SK-N-SH treated with all-trans-retinoic acid at 6 μM for 48 hours (cell line): ENCODE data around the gene PLXNB1.

Experiments used
- ATAC-seq: fragments of 200-7000 bp; cut with Tn5 transposase; 3 replicates; pipeline ENCODE4 v1.9.1; 2020; ENCODE audit warnings: mild to moderate bottlenecking, moderate library complexity
- ARNTL ChIP-seq: fragments of 450-650 bp; formaldehyde crosslinking; IDR thresholded peaks from 2 replicates; pipeline ENCODE4 v1.5.0; 2020; ENCODE audit warnings: low read depth, mild to moderate bottlenecking, moderate library complexity, borderline replicate concordance
- BACH2 ChIP-seq: fragments of 250-450 bp; sonication (Bioruptor Pico); IDR thresholded peaks from 2 replicates; pipeline ENCODE4 v1.9.0; 2021; ENCODE audit warnings: mild to moderate bottlenecking, borderline replicate concordance
- CSDC2 ChIP-seq: fragments of 250-450 bp; sonication (Bioruptor Pico); IDR thresholded peaks from 2 replicates; pipeline ENCODE4 v1.5.0; 2020; ENCODE audit warnings: mild to moderate bottlenecking, moderate library complexity
- ESRRG ChIP-seq: fragments of 250-450 bp; sonication (Bioruptor Pico); IDR thresholded peaks from 2 replicates; pipeline ENCODE4 v1.6.1; 2021; ENCODE audit warnings: mild to moderate bottlenecking
- GLIS3 ChIP-seq: fragments of 250-450 bp; sonication (Bioruptor Pico); IDR thresholded peaks from 2 replicates; pipeline ENCODE4 v1.5.0; 2020; ENCODE audit warnings: mild to moderate bottlenecking, moderate library complexity
- ISL1 ChIP-seq: fragments of 250-450 bp; sonication (Bioruptor Pico); IDR thresholded peaks from 2 replicates; pipeline ENCODE4 v2.1.2; 2022; ENCODE audit warnings: mild to moderate bottlenecking, moderate library complexity
- OSR1 ChIP-seq: fragments of 250-450 bp; sonication (Bioruptor Pico); IDR thresholded peaks from 2 replicates; pipeline ENCODE4 v1.8.0; 2022; ENCODE audit warnings: moderate library complexity, mild to moderate bottlenecking, inconsistent platforms
- PATZ1 ChIP-seq: fragments of 250-450 bp; sonication (Bioruptor Pico); IDR thresholded peaks from 2 replicates; pipeline ENCODE4 v1.8.0; 2020; ENCODE audit warnings: mild to moderate bottlenecking, moderate library complexity, borderline replicate concordance
- POU6F1 ChIP-seq: fragments of 250-450 bp; sonication (Bioruptor Pico); IDR thresholded peaks from 2 replicates; pipeline ENCODE4 v1.8.0; 2021; ENCODE audit warnings: low read depth, mild to moderate bottlenecking, moderate library complexity, borderline replicate concordance
- PPARA ChIP-seq: fragments of 250-450 bp; sonication (Bioruptor Pico); IDR thresholded peaks from 2 replicates; pipeline ENCODE4 v1.5.0; 2020; ENCODE audit warnings: mild to moderate bottlenecking, borderline replicate concordance
- SNAI2 ChIP-seq: fragments of 250-450 bp; sonication (Bioruptor Pico); IDR thresholded peaks from 2 replicates; pipeline ENCODE4 v1.5.0; 2020; ENCODE audit warnings: mild to moderate bottlenecking, moderate library complexity
- TOX ChIP-seq: fragments of 250-450 bp; sonication (Bioruptor Pico); IDR thresholded peaks from 2 replicates; pipeline ENCODE4 v1.8.0; 2021; ENCODE audit warnings: mild to moderate bottlenecking, moderate library complexity, borderline replicate concordance
- ZC3H10 ChIP-seq: fragments of 250-450 bp; sonication (Bioruptor Pico); IDR thresholded peaks from 2 replicates; pipeline ENCODE4 v1.5.1; 2021; ENCODE audit warnings: mild to moderate bottlenecking, moderate library complexity
- ZFP3 ChIP-seq: fragments of 250-450 bp; sonication (Bioruptor Pico); IDR thresholded peaks from 2 replicates; pipeline ENCODE4 v1.5.0; 2020; ENCODE audit warnings: mild to moderate bottlenecking, moderate library complexity
- ZFP30 ChIP-seq: fragments of 450-650 bp; formaldehyde crosslinking; IDR thresholded peaks from 2 replicates; pipeline ENCODE4 v1.5.0; 2022; ENCODE audit warnings: mild to moderate bottlenecking, moderate library complexity
- ZNF565 ChIP-seq: fragments of 450-650 bp; formaldehyde crosslinking; conservative IDR thresholded peaks from 2 replicates; pipeline ENCODE4 v1.5.0; 2020; ENCODE audit warnings: low read depth, mild to moderate bottlenecking, moderate library complexity
- ZNF70 ChIP-seq: fragments of 450-650 bp; formaldehyde crosslinking; IDR thresholded peaks from 2 replicates; pipeline ENCODE4 v1.5.0; 2020; ENCODE audit warnings: mild to moderate bottlenecking, moderate library complexity
- ZNF8 ChIP-seq: fragments of 450-650 bp; formaldehyde crosslinking; IDR thresholded peaks from 2 replicates; pipeline ENCODE4 v1.5.0; 2020; ENCODE audit warnings: mild to moderate bottlenecking, moderate library complexity
- TF ChIP-seq, protein P1 (sequence below): fragments of 250-450 bp; sonication (Bioruptor Pico); IDR thresholded peaks from 2 replicates; pipeline ENCODE4 v1.5.1; 2021; ENCODE audit warnings: mild to moderate bottlenecking, moderate library complexity

The PLXNB1 gene

GRCh38 chr3:48417529-48418108, 12.3 kb downstream of the PLXNB1 start:
- no peak for ATAC-seq

GRCh38 chr3:48416546-48416945, 13.3 kb downstream of the PLXNB1 start:
- no peak for ATAC-seq
- TF ChIP-seq ZFP30 (no peak), ESRRG (CRISPR knock-in tag) (no peak), ARNTL (CRISPR knock-in tag) (no peak), GLIS3 (CRISPR knock-in tag) (no peak), ZFP3 (CRISPR knock-in tag) (no peak), POU6F1 (CRISPR knock-in tag) (no peak), OSR1 (no peak), PATZ1 (CRISPR knock-in tag) (no peak), ZNF70 (CRISPR knock-in tag) (no peak), PPARA (CRISPR knock-in tag) (no peak), ZC3H10 (CRISPR knock-in tag) (no peak), ISL1 (CRISPR knock-in tag) (no peak), CSDC2 (CRISPR knock-in tag) (no peak), ZNF565 (CRISPR knock-in tag) (no peak), SNAI2 (no peak)
- TF ChIP-seq, protein P1, sequence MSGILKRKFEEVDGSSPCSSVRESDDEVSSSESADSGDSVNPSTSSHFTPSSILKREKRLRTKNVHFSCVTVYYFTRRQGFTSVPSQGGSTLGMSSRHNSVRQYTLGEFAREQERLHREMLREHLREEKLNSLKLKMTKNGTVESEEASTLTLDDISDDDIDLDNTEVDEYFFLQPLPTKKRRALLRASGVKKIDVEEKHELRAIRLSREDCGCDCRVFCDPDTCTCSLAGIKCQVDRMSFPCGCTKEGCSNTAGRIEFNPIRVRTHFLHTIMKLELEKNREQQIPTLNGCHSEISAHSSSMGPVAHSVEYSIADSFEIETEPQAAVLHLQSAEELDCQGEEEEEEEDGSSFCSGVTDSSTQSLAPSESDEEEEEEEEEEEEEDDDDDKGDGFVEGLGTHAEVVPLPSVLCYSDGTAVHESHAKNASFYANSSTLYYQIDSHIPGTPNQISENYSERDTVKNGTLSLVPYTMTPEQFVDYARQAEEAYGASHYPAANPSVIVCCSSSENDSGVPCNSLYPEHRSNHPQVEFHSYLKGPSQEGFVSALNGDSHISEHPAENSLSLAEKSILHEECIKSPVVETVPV (CRISPR knock-in tag): no peak

More at GRCh38 chr3:48417529-48418108, 12.3 kb downstream of the PLXNB1 start:
- TF ChIP-seq ESRRG (CRISPR knock-in tag) (no peak), PPARA (CRISPR knock-in tag) (no peak), SNAI2 (no peak), GLIS3 (CRISPR knock-in tag) (no peak), ZFP30 (no peak), PATZ1 (CRISPR knock-in tag) (no peak), BACH2 (CRISPR knock-in tag) (no peak), ARNTL (CRISPR knock-in tag) (no peak), TOX (CRISPR knock-in tag) (no peak), OSR1 (no peak), ZNF8 (no peak)
- TF ChIP-seq, protein P1 (CRISPR knock-in tag): no peak
- TF ChIP-seq, all 23 proteins: peak for 0

GRCh38 chr3:48416091-48416505, 13.8 kb downstream of the PLXNB1 start:
- no peak for ATAC-seq
- TF ChIP-seq PATZ1 (CRISPR knock-in tag) (no peak), TOX (CRISPR knock-in tag) (no peak), ISL1 (CRISPR knock-in tag) (no peak), GLIS3 (CRISPR knock-in tag) (no peak), OSR1 (no peak)
